ENCODE data around the gene ZFR. TPM values are rescaled to one million over a fixed set of nuclear protein-coding genes. Genes with fewer than 3 reads are reported as not detected.

Gene ZFR
- total and polyA plus RNA-seq, 9 donors, result 54.0 to 85.9 (median 74.1) TPM

- 63 to 74% (median 72%) methylated on average over 5 of the region's 5 CpGs for WGBS, 3 donors
- Histone ChIP-seq H3K27me3 (no peaks in the 10 kb centered on the region), H3K36me3 (no peaks in the 10 kb centered on the region), H3K9me3 (no peaks in the 10 kb centered on the region), H3K4me3 (no peak overlapping the region), H3K27ac (no peak overlapping the region), H3K4me1 (ENCODE audit: insufficient read depth) (no peaks in the 10 kb centered on the region)
- DNase-seq, result no peak
- intact Hi-C loops (cut with DNase I), result no loop called here
- TF ChIP-seq POLR2A (IDR thresholded peaks at IDR 0.05), result no peak
- TF ChIP-seq CTCF (IDR thresholded peaks at IDR 0.05), result no peak
- TF ChIP-seq EP300 (IDR thresholded peaks at IDR 0.05), result no peak
These were observed 42.9 kb upstream of the ZFR start for GRCh38 chr5:32487424-32487823.

GRCh38 chr5:32487008-32487407 lies 42.5 kb upstream of the ZFR start:
- no peaks in the 10 kb centered on the region for H3K9me3 ChIP-seq
- H3K27ac ChIP-seq, result no peak overlapping the region
- DNase-seq, result no peak
- intact Hi-C loops (cut with DNase I), result no loop called here
- no peak for TF ChIP-seq POLR2A (IDR thresholded peaks at IDR 0.05)
- TF ChIP-seq CTCF (IDR thresholded peaks at IDR 0.05), result no peak
- no peak for TF ChIP-seq EP300 (IDR thresholded peaks at IDR 0.05)
- H3K4me3 ChIP-seq, result no peak overlapping the region
- no peaks in the 10 kb centered on the region for H3K4me1 ChIP-seq (ENCODE audit: insufficient read depth)
- no peaks in the 10 kb centered on the region for H3K27me3 ChIP-seq
- H3K36me3 ChIP-seq, result no peaks in the 10 kb centered on the region
- 66 to 83% (median 69%) methylated on average over 3 of the region's 3 CpGs for WGBS, 3 donors

DNA sequence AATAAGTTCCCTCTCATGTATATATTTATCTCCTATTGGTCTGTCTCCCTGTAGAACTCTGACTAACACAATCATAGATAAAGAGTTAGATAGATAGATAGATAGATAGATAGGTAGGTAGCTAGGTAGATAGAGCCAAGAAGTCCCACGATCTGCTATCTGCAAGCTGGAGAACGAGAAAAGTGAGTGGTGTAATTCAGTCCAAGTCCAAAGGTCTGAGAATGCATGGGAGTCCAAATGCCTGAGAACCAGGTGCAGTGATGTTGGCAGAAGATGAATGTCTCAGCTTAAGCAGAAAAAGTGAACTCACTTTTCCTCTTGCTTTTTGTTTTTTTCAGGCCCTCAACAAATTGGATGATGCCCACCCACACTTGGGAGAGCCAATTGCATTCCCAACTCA lies 37.7 kb upstream of the ZFR start:
- no peaks in the 10 kb centered on the region for H3K9me3 ChIP-seq
- H3K36me3 ChIP-seq, result no peaks in the 10 kb centered on the region
- H3K27ac ChIP-seq, result no peak overlapping the region
- no peak overlapping the region for H3K4me3 ChIP-seq
- 79 to 81% (median 80%) methylated on average over 2 of the region's 2 CpGs for WGBS, 3 donors
- DNase-seq, result no peak
- no peaks in the 10 kb centered on the region for H3K27me3 ChIP-seq
- no peaks in the 10 kb centered on the region for H3K4me1 ChIP-seq (ENCODE audit: insufficient read depth)
- intact Hi-C loops (cut with DNase I), result no loop called here
- no peak for TF ChIP-seq CTCF (IDR thresholded peaks at IDR 0.05)

- Histone ChIP-seq H3K27me3 (no peaks in the 10 kb centered on the region), H3K36me3 (no peaks in the 10 kb centered on the region), H3K27ac (no peak overlapping the region), H3K4me3 (no peak overlapping the region), H3K4me1 (ENCODE audit: insufficient read depth) (no peaks in the 10 kb centered on the region), H3K9me3 (no peaks in the 10 kb centered on the region)
- intact Hi-C loops (cut with DNase I), result no loop called here
- DNase-seq, result no peak
- 76 to 79% (median 79%) methylated on average over 4 of the region's 4 CpGs for WGBS, 3 donors
- TF ChIP-seq EP300 (IDR thresholded peaks at IDR 0.05), result no peak
- TF ChIP-seq POLR2A (IDR thresholded peaks at IDR 0.05), result no peak
- no peak for TF ChIP-seq CTCF (IDR thresholded peaks at IDR 0.05)
These were observed 34.6 kb upstream of the ZFR start for GRCh38 chr5:32479096-32479495.

DNA sequence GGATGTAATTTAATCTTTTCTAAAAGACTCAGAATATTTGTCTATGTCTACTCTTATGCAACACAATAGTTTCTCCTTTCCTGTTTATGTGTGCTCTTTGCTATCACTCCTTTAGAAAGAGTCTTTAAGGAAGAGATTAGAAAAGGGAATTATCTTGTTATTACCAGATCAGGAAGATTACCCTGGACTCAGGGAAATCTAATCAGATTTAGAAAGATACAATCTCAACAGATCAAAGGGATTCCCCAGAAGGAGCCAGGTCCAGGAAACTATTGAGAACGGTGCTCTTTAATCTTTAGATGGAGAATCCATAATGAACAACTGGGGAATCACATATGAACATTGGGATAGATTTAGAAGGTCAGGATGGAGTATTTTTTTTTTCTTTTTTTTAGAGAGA lies 32.4 kb upstream of the ZFR start:
- no peak overlapping the region for H3K4me3 ChIP-seq
- H3K27ac ChIP-seq, result no peak overlapping the region
- TF ChIP-seq CTCF (IDR thresholded peaks at IDR 0.05), result no peak
- no peak for TF ChIP-seq EP300 (IDR thresholded peaks at IDR 0.05)
- TF ChIP-seq POLR2A (IDR thresholded peaks at IDR 0.05), result no peak
- H3K9me3 ChIP-seq, result no peaks in the 10 kb centered on the region
- 68 to 81% (median 75%) methylated on average over 1 of the region's 1 CpG for WGBS, 3 donors
- no peak for DNase-seq
- no peaks in the 10 kb centered on the region for H3K36me3 ChIP-seq
- H3K4me1 ChIP-seq (ENCODE audit: insufficient read depth), result no peaks in the 10 kb centered on the region
- intact Hi-C loops (cut with DNase I), result no loop called here
- no peaks in the 10 kb centered on the region for H3K27me3 ChIP-seq

Data from ovary (tissue), 9 donors.